ENCODE results near the gene LAMTOR3.
A peak's percentile ranks its signal among the peaks of the same experiment; 100 is the strongest.

Gene LAMTOR3

GRCh38 chr4:99894161-99894997 is at the start of gene LAMTOR3:
LAMTOR3 (minus strand) TSS chr4:99894427; CDS start chr4:99893963, 464 bp downstream.
- H3K4me3 Mint-ChIP-seq = peak within 1 kb of the TSS; percentile 98
- DNase-seq (peak; percentile 89), ATAC-seq (replicated peaks) (peak; percentile 100)
- H3K36me3 Mint-ChIP-seq = peaks cover 10 to 21% of the 10 kb centered on the region in 2 donors
- H3K27me3 Mint-ChIP-seq = no peaks in the 10 kb centered on the region
- H3K9me3 Mint-ChIP-seq = no peaks in the 10 kb centered on the region
- H3K27ac Mint-ChIP-seq = peak within 1 kb of the TSS; percentile 98
- peaks cover 22 to 31% of the 10 kb centered on the region in 2 donors for H3K4me1 Mint-ChIP-seq

- H3K36me3 Mint-ChIP-seq = peaks cover 21 to 46% of the 10 kb centered on the region in 2 donors
- peaks cover 3 to 4% of the 10 kb centered on the region in 2 donors for H3K9me3 Mint-ChIP-seq
- H3K4me1 Mint-ChIP-seq = peaks cover 6 to 22% of the 10 kb centered on the region in 2 donors
- DNase-seq (no peak), ATAC-seq (replicated peaks) (no peak)
- H3K27me3 Mint-ChIP-seq = no peaks in the 10 kb centered on the region
- H3K4me3 Mint-ChIP-seq = no peak overlapping the region
- H3K27ac Mint-ChIP-seq = no peak overlapping the region
Measured at GRCh38 chr4:99938243-99938753, 44.1 kb upstream of the LAMTOR3 start.

GRCh38 chr4:99934891-99935290 is 40.7 kb upstream of the LAMTOR3 start:
- Mint-ChIP-seq H3K4me1 (peaks cover 9 to 24% of the 10 kb centered on the region in 2 donors), H3K4me3 (no peak overlapping the region), H3K36me3 (peaks cover 30 to 50% of the 10 kb centered on the region in 2 donors), H3K27ac (no peak overlapping the region), H3K9me3 (peaks cover 3 to 4% of the 10 kb centered on the region in 2 donors), H3K27me3 (no peaks in the 10 kb centered on the region)
- no peak for ATAC-seq (replicated peaks)
- no peak for DNase-seq

GRCh38 chr4:99927566-99927965 is 33.3 kb upstream of the LAMTOR3 start:
- Mint-ChIP-seq H3K9me3 (no peaks in the 10 kb centered on the region), H3K27ac (no peak overlapping the region), H3K4me1 (peaks cover 6 to 16% of the 10 kb centered on the region in 2 donors), H3K4me3 (no peak overlapping the region), H3K36me3 (peaks cover 22 to 28% of the 10 kb centered on the region in 2 donors), H3K27me3 (no peaks in the 10 kb centered on the region)
- DNase-seq (no peak), ATAC-seq (replicated peaks) (no peak)

- no peak for DNase-seq
- no peak overlapping the region for H3K27ac Mint-ChIP-seq
- ATAC-seq (replicated peaks) = no peak
- peaks cover under 1 to 6% of the 10 kb centered on the region in 2 donors for H3K4me1 Mint-ChIP-seq
- no peak overlapping the region for H3K4me3 Mint-ChIP-seq
- peaks cover 26 to 43% of the 10 kb centered on the region in 2 donors for H3K36me3 Mint-ChIP-seq
- H3K9me3 Mint-ChIP-seq = peaks cover 8 to 9% of the 10 kb centered on the region in 2 donors
- H3K27me3 Mint-ChIP-seq = no peaks in the 10 kb centered on the region
Measured at GRCh38 chr4:99921174-99921573, 26.9 kb upstream of the LAMTOR3 start.

GRCh38 chr4:99918656-99919055 is 24.4 kb upstream of the LAMTOR3 start:
- no peak overlapping the region for H3K27ac Mint-ChIP-seq
- no peaks in the 10 kb centered on the region for H3K4me1 Mint-ChIP-seq

GRCh38 chr4:99917575-99917974 is 23.3 kb upstream of the LAMTOR3 start:
- Mint-ChIP-seq H3K4me1 (no peaks in the 10 kb centered on the region), H3K4me3 (no peak overlapping the region), H3K9me3 (peaks cover 11 to 12% of the 10 kb centered on the region in 2 donors), H3K27ac (no peak overlapping the region), H3K27me3 (no peaks in the 10 kb centered on the region), H3K36me3 (peaks cover 41 to 61% of the 10 kb centered on the region in 2 donors)
- no peak for DNase-seq
- no peak for ATAC-seq (replicated peaks)

More at GRCh38 chr4:99918656-99919055, 24.4 kb upstream of the LAMTOR3 start:
- H3K4me3 Mint-ChIP-seq = no peak overlapping the region
- DNase-seq (no peak), ATAC-seq (replicated peaks) (no peak)
- peaks cover 38 to 58% of the 10 kb centered on the region in 2 donors for H3K36me3 Mint-ChIP-seq
- no peaks in the 10 kb centered on the region for H3K27me3 Mint-ChIP-seq
- peaks cover 11 to 12% of the 10 kb centered on the region in 2 donors for H3K9me3 Mint-ChIP-seq

GRCh38 chr4:99915449-99915848 is 21.2 kb upstream of the LAMTOR3 start:
- peaks cover 11 to 12% of the 10 kb centered on the region in 2 donors for H3K9me3 Mint-ChIP-seq
- no peak overlapping the region for H3K4me3 Mint-ChIP-seq
- H3K27me3 Mint-ChIP-seq = no peaks in the 10 kb centered on the region
- no peaks in the 10 kb centered on the region for H3K4me1 Mint-ChIP-seq
- peaks cover 43 to 66% of the 10 kb centered on the region in 2 donors for H3K36me3 Mint-ChIP-seq
- ATAC-seq (replicated peaks) (no peak), DNase-seq (no peak)
- H3K27ac Mint-ChIP-seq = no peak overlapping the region

- Mint-ChIP-seq H3K9me3 (no peaks in the 10 kb centered on the region), H3K27me3 (no peaks in the 10 kb centered on the region), H3K36me3 (peaks cover 8 to 18% of the 10 kb centered on the region in 2 donors), H3K4me3 (peak overlapping the region; percentile 98), H3K4me1 (peaks cover 22 to 31% of the 10 kb centered on the region in 2 donors), H3K27ac (peak overlapping the region; percentile 83)
- ATAC-seq (replicated peaks) = no peak
- no peak for DNase-seq
Measured at GRCh38 chr4:99894998-99895397, 771 bp upstream of the LAMTOR3 start.

- Mint-ChIP-seq H3K4me3 (peak overlapping the region; percentile 98), H3K9me3 (no peaks in the 10 kb centered on the region), H3K4me1 (peaks cover 22 to 31% of the 10 kb centered on the region in 2 donors), H3K27me3 (no peaks in the 10 kb centered on the region), H3K27ac (peak overlapping the region; percentile 98), H3K36me3 (peaks cover 10 to 23% of the 10 kb centered on the region in 2 donors)
- DNase-seq (no peak), ATAC-seq (replicated peaks) (no peak)
Measured at GRCh38 chr4:99893839-99894160, 427 bp downstream of the LAMTOR3 start.

- DNase-seq = no peak
- ATAC-seq (replicated peaks) = no peak
- H3K36me3 Mint-ChIP-seq = peaks cover 10 to 23% of the 10 kb centered on the region in 2 donors
- H3K4me1 Mint-ChIP-seq = peaks cover 22 to 31% of the 10 kb centered on the region in 2 donors
- H3K4me3 Mint-ChIP-seq = peak overlapping the region; percentile 98
- no peaks in the 10 kb centered on the region for H3K27me3 Mint-ChIP-seq
- H3K27ac Mint-ChIP-seq = no peak overlapping the region
- no peaks in the 10 kb centered on the region for H3K9me3 Mint-ChIP-seq
Measured at GRCh38 chr4:99893029-99893428, 1.2 kb downstream of the LAMTOR3 start.

GRCh38 chr4:99891351-99891750 is 2.9 kb downstream of the LAMTOR3 start:
- Mint-ChIP-seq H3K4me1 (peaks cover 23 to 31% of the 10 kb centered on the region in 2 donors), H3K27me3 (no peaks in the 10 kb centered on the region), H3K9me3 (no peaks in the 10 kb centered on the region), H3K4me3 (no peak overlapping the region), H3K36me3 (peaks cover 10 to 23% of the 10 kb centered on the region in 2 donors), H3K27ac (no peak overlapping the region)
- DNase-seq (no peak), ATAC-seq (replicated peaks) (no peak)

- DNase-seq = no peak
- Mint-ChIP-seq H3K4me3 (no peak overlapping the region), H3K27me3 (no peaks in the 10 kb centered on the region), H3K36me3 (peaks cover 5 to 20% of the 10 kb centered on the region in 2 donors), H3K4me1 (peaks cover 9 to 11% of the 10 kb centered on the region in 2 donors), H3K27ac (no peak overlapping the region), H3K9me3 (no peaks in the 10 kb centered on the region)
- no peak for ATAC-seq (replicated peaks)
Measured at GRCh38 chr4:99887837-99888236, 6.4 kb downstream of the LAMTOR3 start.

GRCh38 chr4:99886146-99886545 is 8.1 kb downstream of the LAMTOR3 start:
- peaks cover 2 to 14% of the 10 kb centered on the region in 2 donors for H3K36me3 Mint-ChIP-seq
- ATAC-seq (replicated peaks) (no peak), DNase-seq (no peak)
- peaks cover 4 to 5% of the 10 kb centered on the region in 2 donors for H3K4me1 Mint-ChIP-seq
- no peaks in the 10 kb centered on the region for H3K27me3 Mint-ChIP-seq
- H3K4me3 Mint-ChIP-seq = no peak overlapping the region
- no peaks in the 10 kb centered on the region for H3K9me3 Mint-ChIP-seq
- no peak overlapping the region for H3K27ac Mint-ChIP-seq

- ATAC-seq (replicated peaks) = no peak
- H3K9me3 Mint-ChIP-seq = no peaks in the 10 kb centered on the region
Measured at GRCh38 chr4:99885687-99886086, 8.5 kb downstream of the LAMTOR3 start.

More at GRCh38 chr4:99885687-99886086, 8.5 kb downstream of the LAMTOR3 start:
- no peak for DNase-seq
- Mint-ChIP-seq H3K4me3 (no peak overlapping the region), H3K27me3 (no peaks in the 10 kb centered on the region), H3K36me3 (peaks cover 2 to 14% of the 10 kb centered on the region in 2 donors), H3K27ac (no peak overlapping the region), H3K4me1 (peaks cover 0 to 1% of the 10 kb centered on the region in 2 donors)

Data from stimulated activated naive B cell treated with anti-CD40 and anti-IgM and Interleukin-4, amounts not matched to agents 10 μg/mL and 1 μg/mL and 100 μg/mL, for 72 hours (primary cell).